ENCODE measurements around the gene POLR1G. TPM values are rescaled to one million over a fixed set of nuclear protein-coding genes. Genes with fewer than 3 reads are reported as not detected.
"Not testable (repeated sequence)": the region's sequence is repeated elsewhere in the genome, so short reads cannot be mapped to it uniquely, and the experiment has no call there.

Gene POLR1G
- total RNA-seq, 1 donor from 2014 or later, result 24.4 TPM

GRCh38 chr19:45407091-45407375, 589 bp downstream of the POLR1G start:
- no peak for DNase-seq (ENCODE audit: low read depth)
- peak overlapping the region; percentile 86 for H3K4me3 ChIP-seq (ENCODE audit: low read depth, low read length)
- TF ChIP-seq, protein P1, sequence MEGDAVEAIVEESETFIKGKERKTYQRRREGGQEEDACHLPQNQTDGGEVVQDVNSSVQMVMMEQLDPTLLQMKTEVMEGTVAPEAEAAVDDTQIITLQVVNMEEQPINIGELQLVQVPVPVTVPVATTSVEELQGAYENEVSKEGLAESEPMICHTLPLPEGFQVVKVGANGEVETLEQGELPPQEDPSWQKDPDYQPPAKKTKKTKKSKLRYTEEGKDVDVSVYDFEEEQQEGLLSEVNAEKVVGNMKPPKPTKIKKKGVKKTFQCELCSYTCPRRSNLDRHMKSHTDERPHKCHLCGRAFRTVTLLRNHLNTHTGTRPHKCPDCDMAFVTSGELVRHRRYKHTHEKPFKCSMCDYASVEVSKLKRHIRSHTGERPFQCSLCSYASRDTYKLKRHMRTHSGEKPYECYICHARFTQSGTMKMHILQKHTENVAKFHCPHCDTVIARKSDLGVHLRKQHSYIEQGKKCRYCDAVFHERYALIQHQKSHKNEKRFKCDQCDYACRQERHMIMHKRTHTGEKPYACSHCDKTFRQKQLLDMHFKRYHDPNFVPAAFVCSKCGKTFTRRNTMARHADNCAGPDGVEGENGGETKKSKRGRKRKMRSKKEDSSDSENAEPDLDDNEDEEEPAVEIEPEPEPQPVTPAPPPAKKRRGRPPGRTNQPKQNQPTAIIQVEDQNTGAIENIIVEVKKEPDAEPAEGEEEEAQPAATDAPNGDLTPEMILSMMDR (IDR thresholded peaks at IDR 0.05; ENCODE audit: insufficient read depth, low read length, poor library complexity, severe bottlenecking), result no peak
- H3K36me3 ChIP-seq (ENCODE audit: control insufficient read depth, insufficient read depth, low read length), result no peaks in the 10 kb centered on the region
- H3K27me3 ChIP-seq (ENCODE audit: control insufficient read depth, insufficient read depth, low read length), result no peaks in the 10 kb centered on the region

DNA sequence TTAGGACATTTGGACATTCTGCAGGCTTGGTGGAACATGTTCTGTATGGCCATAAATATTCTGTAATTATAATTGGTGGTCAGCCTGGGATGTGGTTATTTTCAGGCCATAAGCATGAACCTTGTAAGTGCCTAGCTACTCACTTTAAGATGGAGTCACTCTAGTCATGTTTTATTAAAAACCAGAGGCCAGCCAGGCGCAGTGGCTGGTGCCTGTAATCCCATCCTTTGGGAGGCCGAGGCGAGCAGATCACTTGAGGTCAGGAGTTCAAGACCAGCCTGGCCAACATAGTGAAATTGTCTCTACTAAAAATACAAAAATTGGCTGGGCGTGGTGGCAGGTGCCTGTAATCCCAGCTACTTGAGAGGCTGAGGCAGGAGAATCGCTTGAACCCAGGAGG, 1.1 kb downstream of the POLR1G start:
- not testable (repeated sequence) for H3K36me3 ChIP-seq (ENCODE audit: control insufficient read depth, insufficient read depth, low read length); DNase-seq (ENCODE audit: low read depth); H3K27me3 ChIP-seq (ENCODE audit: control insufficient read depth, insufficient read depth, low read length)
- peak overlapping the region; percentile 86 for H3K4me3 ChIP-seq (ENCODE audit: low read depth, low read length)

- H3K27me3 ChIP-seq (ENCODE audit: control insufficient read depth, insufficient read depth, low read length), result no peaks in the 10 kb centered on the region
- DNase-seq (ENCODE audit: low read depth), result no peak
- no peak overlapping the region for H3K4me3 ChIP-seq (ENCODE audit: low read depth, low read length)
- TF ChIP-seq, protein P1 (IDR thresholded peaks at IDR 0.05; ENCODE audit: insufficient read depth, low read length, poor library complexity, severe bottlenecking), result no peak
- no peaks in the 10 kb centered on the region for H3K36me3 ChIP-seq (ENCODE audit: control insufficient read depth, insufficient read depth, low read length)
These were observed 1.7 kb downstream of the POLR1G start for GRCh38 chr19:45408121-45408520.

DNA sequence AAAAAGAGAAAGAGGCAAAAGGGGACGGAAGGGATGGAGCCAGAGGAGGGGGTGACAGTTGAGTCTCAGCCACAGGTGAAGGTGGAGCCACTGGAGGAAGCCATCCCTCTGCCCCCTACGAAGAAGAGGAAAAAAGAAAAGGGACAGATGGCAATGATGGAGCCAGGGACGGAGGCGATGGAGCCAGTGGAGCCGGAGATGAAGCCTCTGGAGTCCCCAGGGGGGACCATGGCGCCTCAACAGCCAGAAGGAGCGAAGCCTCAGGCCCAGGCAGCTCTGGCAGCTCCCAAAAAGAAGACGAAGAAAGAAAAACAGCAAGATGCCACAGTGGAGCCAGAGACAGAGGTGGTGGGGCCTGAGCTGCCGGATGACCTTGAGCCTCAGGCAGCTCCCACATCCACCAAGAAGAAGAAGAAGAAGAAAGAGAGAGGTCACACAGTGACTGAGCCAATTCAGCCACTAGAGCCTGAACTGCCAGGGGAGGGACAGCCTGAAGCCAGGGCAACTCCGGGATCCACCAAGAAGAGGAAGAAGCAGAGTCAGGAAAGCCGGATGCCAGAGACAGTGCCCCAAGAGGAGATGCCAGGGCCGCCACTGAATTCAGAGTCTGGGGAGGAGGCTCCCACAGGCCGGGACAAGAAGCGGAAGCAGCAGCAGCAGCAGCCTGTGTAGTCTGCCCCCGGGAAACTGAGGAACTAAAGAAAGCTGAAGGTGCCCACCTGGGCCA, 2.5 kb downstream of the POLR1G start:
- no peak for DNase-seq (ENCODE audit: low read depth)
- Histone ChIP-seq H3K27me3 (ENCODE audit: control insufficient read depth, insufficient read depth, low read length) (no peaks in the 10 kb centered on the region), H3K4me3 (ENCODE audit: low read depth, low read length) (no peak overlapping the region), H3K36me3 (ENCODE audit: control insufficient read depth, insufficient read depth, low read length) (no peaks in the 10 kb centered on the region)
- TF ChIP-seq, protein P1 (IDR thresholded peaks at IDR 0.05; ENCODE audit: insufficient read depth, low read length, poor library complexity, severe bottlenecking), result no peak

- no peak for DNase-seq (ENCODE audit: low read depth)
- no peaks in the 10 kb centered on the region for H3K27me3 ChIP-seq (ENCODE audit: control insufficient read depth, insufficient read depth, low read length)
- TF ChIP-seq, protein P1 (IDR thresholded peaks at IDR 0.05; ENCODE audit: insufficient read depth, low read length, poor library complexity, severe bottlenecking), result no peak
- no peak overlapping the region for H3K4me3 ChIP-seq (ENCODE audit: low read depth, low read length)
- no peaks in the 10 kb centered on the region for H3K36me3 ChIP-seq (ENCODE audit: control insufficient read depth, insufficient read depth, low read length)
These were observed 3.1 kb downstream of the POLR1G start for GRCh38 chr19:45409557-45409920.

DNA sequence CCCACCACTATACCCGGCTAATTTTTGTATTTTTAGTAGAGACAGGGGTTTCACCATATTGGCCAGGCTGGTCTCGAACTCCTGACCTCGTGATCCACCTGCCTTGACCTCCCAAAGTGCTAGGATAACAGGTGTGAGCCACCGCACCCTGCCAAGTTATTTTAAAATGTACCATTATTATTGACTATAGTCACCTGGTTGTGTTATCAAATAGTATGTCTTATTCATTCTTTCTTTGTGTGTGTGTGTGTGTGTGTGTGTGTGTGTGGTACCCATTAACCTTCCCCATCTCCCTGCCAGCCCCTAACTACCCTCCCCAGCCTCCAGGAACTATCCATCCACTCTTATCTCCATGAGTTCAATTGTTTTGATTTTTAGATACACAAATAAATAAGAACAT, 3.9 kb downstream of the POLR1G start:
- H3K27me3 ChIP-seq (ENCODE audit: control insufficient read depth, insufficient read depth, low read length); H3K4me3 ChIP-seq (ENCODE audit: low read depth, low read length); DNase-seq (ENCODE audit: low read depth); H3K36me3 ChIP-seq (ENCODE audit: control insufficient read depth, insufficient read depth, low read length): not testable (repeated sequence)

DNA sequence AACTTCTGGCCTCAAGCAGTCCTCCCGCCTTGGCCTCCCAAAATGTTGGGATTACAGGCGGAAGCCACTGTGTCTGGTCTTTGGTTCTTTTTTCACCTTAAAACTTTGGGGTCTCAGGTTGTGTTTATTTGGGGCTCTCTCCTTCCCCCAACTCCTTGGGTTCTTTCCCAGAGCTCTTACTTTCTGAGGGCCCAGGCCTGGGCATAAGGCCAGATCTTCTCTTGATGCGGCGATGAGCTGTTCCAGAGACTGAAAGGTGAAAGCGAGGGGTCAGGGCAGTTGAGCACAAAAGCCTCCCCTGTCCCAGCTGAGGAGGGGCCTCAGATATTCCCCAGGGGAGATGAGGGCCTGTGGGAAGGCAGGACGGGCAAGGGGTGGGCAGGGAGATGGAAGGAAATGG, 7.1 kb downstream of the POLR1G start:
- no peaks in the 10 kb centered on the region for H3K36me3 ChIP-seq (ENCODE audit: control insufficient read depth, insufficient read depth, low read length)
- DNase-seq (ENCODE audit: low read depth), result no peak
- H3K4me3 ChIP-seq (ENCODE audit: low read depth, low read length), result no peak overlapping the region
- no peaks in the 10 kb centered on the region for H3K27me3 ChIP-seq (ENCODE audit: control insufficient read depth, insufficient read depth, low read length)
- TF ChIP-seq, protein P1 (IDR thresholded peaks at IDR 0.05; ENCODE audit: insufficient read depth, low read length, poor library complexity, severe bottlenecking), result no peak

All from kidney epithelial cell (primary cell).